Stimulated activated CD8-positive, alpha-beta memory T cell treated with anti-CD3 and anti-CD28 coated beads, Interleukin-4, amount 100 ng/mL, for 48 hours (primary cell): ENCODE measurements around the gene HAND1.

Experiments used
- DNase-seq: peaks from one replicate; pipeline ENCODE4 v3.0.0-alpha.2; 2020

The HAND1 gene

DNA sequence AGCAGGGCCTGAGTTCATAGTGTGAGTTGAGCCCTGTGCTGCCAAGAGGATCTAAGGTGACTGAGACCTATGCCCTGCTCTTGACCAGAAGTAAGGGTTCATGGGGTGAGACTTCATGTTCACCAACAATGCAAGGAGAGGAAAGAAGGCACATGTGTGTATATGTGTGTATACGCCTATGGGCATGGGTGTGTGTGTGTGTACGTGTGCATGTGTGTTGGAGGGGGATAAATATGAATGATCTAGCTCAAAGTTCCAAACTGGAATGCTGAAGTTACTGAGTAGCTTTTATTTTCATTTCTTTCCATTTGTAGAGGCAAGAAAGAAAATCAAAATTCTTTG is 25.6 kb upstream of the HAND1 start:
- DNase-seq, result no peak

DNA sequence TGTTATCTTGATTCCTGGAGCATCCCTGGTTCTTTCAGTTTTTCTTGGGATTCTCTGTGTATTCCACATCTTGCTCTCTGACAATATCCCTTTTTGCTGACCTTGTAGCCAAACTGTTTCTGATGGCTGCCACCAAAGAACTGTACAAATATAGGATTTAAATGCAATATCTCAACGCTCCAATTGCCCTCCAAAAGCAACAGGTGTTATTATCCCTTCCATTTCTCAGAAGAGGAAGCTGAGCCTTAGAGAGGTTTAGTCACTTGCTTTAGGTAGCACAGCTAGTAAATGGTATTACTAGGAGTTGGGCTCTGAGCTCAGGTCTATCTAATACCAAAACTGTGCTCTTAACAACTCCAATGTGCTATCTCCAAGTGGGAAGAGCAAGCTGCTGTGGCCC is 24.2 kb upstream of the HAND1 start:
- DNase-seq, result no peak

DNA sequence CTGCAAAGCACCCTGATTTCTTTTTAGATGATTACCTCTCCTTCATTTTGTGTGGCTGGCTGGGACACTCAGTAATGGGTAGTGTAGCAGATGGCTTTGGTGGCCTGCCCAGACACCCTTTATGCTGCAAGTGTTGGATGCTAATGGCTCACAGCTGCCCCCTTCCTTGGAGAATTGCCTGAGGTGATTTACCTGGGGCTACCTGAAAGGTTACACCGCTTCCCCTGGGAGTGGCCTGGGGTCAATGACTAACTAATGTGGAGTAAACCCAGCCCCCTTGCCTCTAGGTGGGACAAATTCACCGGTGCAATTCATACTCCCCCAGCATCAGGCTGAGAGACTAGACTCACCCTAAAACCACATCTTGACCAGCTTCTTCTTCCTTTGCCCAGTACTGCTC is 23.5 kb upstream of the HAND1 start:
- DNase-seq, result no peak

DNA sequence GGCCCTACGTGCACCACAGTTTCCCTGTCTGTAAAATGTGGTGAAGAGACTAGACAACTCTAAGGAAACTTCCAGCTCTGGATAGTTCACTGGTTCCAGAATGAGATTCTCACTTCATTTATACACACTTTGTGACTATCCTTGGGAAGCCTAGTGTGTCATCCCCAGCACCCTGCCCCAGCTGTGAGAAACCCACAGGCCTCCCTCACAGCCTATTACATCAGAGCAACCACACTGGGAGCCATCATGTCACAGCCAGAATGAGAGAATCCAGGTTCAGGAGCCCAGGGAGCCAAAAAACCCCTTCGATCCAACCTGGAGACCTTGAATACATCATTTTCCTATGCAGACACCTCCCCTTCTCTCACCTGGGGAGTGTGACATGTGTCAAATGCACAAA is 21.0 kb upstream of the HAND1 start:
- DNase-seq, result no peak

DNA sequence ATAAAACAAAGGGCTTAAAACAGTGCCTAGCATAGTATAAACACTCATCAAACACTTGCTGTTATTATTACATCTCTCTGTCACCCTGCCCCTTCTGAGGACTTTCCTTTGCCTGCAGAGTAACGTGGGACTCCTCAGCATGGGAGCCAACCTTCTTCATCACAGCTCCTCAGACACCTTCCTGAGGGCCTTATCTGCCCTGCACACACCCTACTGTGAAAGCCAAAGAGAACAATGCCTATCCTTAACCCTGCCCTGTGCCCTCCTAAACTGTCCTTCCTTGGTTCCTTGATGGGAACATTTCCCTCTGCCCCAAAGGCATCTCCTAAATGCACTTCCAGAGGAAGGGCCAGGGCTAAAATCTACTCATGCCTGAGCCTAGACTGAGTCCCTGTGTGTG is 20.6 kb upstream of the HAND1 start:
- DNase-seq, result no peak

DNA sequence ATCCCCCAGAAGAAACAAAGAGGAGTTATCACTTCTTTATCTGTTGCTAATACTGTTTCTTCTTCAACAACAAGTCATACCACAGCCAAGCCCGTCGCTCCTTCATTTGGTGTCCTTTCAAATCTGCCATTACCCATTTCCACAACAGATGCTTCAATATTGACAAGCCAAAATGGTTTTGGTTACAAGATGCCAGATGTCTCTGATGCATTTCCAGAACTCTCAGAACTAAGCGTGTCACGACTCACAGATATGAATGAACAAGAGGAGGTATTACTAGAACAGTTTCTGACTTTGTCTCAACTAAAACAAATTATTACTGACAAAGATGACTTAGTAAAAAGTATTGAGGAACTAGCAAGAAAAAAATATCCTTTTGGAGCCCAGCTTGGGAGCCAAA is 16.0 kb upstream of the HAND1 start:
- DNase-seq, result no peak

DNA sequence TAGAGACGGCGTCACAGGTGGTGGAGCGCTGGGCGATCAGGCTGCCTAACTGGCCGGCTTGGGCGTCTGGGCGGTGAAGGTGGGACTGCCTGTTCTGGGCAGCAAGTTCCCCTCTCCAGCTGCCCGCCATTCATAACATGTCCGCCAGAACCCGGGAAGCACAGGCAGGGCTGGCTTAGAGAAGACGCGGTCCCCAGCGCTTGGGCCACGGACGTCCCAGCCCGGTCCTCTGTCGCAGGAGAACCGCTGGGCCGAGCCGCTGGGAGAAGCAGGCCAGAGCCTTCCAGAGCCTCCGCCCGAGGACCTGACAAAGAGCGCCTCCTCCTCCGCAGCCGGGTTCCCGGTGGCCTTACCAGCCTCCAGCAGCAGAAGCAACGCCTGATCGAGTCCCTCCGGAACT is 15.2 kb upstream of the HAND1 start:
- DNase-seq, result no peak

DNA sequence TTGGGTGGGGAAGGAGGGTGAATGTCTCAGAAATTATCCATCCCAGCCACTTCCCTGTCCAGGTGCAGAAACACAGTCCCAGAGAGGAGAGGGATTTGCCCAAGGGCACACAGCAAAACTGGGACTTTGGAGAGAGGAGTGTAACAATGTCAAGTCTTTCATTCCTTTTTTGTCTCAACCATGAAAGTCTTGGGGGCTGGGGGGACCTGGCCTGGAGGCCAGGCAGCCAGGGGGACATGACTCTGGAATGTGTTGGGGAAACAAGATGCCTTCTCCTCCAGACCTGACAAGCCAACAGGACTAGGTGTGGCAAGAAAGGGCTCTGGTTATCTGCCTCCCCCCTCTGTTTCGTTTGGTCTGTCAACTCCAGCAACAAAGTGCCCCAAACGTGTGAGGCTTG is 13.9 kb upstream of the HAND1 start:
- no peak for DNase-seq

DNA sequence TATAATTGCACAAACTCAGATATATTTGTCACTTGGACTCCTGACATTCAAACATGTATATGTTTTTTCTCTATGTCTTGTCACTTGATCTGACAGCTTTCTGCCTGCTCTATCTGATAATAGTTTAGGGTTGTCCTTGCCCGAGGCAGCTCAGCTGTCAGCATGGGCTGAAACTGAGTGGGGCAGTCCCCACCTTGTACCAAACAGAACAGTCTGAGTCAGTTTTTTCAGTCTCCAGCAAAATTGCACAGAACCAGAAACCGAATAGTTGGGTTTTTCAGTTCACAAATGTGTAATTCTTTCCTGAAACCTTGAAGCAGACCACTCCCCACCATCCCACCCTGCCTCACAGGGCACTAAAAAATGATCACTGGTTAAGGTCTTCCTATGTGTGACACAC is 9.5 kb upstream of the HAND1 start:
- peak; percentile 66 for DNase-seq

DNA sequence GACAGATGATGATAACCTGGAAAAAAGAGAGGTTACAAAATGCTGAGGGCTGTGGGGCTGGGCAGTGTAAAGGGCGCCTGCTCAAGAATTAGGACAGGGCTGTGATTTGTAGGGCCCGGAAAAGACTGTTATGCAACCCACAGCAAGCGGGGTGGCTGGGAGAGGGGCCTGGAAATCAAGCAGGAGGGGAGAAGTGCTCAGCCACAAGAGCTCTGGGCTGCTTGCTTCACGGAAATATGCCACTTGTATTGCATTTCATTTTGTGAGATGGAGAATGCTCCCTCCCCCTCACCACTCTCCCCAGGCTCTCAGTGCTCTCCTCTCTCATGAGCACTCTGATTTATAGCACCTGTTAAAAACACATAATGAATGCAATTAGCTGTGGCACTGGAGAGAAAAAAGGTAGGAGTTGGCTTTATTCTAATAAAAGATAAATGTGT is 8.4 kb upstream of the HAND1 start:
- DNase-seq, result no peak

DNA sequence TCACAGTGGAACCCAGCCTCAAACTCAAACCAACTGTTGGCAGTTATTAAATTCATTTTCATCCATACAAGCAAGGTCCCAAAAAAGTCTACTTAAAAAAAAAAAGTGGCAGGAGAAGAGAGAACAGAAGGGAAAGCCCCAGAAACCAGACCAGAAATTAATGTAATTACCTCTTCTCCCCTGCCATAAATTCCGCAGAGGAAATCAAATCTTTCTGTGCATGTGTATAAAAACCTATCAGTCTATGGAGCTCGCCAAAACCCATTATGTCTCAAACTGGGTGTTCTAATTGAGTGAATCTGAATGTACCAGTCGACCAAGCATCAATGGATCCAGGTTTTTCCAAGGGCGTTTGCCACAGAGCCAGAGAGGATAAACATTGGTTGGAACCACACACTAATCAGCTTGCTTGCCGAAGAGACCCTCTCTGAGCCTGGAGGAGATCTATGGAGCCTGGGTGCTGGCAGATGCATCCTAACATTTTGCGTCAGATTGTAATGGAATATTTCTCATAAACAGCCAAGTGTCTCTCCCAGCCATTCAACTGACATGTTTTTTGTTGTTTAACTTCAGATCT is 7.9 kb upstream of the HAND1 start:
- no peak for DNase-seq

DNA sequence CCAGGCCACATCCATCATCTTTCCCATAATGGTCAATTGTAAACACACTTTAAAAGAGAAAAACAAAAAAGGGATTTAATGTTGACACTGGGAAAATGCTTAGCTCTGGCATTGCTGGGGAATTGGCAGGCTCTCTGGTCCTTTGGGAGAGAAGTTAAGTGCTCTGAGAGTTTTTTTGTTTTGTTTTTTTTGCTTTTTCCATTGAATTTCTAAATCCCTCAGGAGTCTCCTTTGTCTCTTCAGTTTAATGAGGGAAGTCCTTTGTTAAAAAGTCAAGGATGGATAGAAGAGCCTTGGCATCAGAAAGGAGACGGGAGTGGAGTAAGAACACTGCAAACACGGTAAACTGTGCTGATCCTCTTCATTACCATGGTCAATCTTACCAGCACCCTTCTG is 7.1 kb upstream of the HAND1 start:
- no peak for DNase-seq

DNA sequence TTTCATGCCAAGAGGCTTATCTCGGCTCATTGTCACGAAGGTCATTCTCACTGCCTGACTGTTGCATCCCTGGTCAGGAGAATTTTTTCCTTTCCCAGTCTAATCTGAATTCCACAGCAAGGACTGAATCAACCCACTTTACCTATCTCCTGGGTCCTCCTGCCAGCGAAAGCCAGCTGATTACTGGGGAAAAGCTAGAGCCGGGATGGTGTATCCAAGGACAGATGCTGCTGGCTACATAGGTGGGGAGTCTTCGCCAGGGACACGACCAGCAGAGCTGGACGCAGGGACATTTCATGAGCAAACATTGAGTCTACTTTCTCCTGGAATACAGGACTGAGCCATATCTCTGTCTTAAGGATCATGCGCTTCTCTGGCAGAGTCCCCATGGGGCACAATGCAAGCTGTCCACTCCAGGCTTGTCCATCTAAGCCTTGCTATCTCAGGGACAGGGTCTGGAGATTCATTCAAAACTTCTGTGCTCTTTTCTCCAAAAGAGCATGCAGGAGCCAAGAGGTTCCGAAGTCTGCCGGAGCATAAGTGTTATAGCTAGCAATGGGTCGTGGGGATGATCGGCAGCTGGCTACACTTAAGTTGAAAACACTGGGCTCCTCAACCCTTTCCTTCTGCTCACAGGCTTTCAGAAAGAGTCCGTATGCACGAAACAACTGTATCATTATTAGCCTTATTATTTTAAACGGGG is 6.5 kb upstream of the HAND1 start:
- DNase-seq, result no peak

DNA sequence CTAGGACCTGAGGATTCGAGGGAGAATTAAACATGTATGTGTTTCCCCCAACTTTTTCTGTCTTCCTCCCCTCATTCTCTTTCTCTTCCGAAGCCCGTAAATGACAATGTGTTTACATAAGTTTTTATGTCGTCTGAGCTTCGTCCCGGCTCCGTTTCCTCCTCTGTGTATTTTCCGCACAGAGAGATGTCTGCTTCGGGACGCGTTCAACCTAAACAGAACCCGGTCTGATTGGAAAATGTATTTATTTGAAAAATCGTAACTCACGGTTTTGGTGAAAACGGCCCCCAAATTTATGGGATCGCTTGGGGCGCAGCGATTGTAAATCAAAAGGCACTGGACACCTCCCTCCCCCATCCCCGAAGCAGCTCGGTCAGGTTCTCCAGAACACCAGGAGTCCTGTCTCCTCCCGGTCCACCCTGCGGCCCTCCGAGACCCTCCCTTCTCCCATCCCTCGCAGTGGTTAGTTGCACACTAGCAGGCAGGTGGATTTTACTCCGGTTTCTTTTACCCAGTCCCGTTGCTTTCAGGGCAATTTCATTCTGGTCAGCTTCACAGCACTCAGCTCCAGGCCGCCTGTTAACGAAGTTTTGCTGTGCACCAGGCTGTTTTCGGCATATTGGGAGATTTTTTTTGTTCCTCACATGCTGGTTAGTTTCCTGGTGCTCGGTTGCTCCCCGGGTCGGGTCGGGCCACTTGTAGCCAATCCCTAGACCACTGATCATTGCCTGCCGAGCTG is 5.8 kb upstream of the HAND1 start:
- no peak for DNase-seq

DNA sequence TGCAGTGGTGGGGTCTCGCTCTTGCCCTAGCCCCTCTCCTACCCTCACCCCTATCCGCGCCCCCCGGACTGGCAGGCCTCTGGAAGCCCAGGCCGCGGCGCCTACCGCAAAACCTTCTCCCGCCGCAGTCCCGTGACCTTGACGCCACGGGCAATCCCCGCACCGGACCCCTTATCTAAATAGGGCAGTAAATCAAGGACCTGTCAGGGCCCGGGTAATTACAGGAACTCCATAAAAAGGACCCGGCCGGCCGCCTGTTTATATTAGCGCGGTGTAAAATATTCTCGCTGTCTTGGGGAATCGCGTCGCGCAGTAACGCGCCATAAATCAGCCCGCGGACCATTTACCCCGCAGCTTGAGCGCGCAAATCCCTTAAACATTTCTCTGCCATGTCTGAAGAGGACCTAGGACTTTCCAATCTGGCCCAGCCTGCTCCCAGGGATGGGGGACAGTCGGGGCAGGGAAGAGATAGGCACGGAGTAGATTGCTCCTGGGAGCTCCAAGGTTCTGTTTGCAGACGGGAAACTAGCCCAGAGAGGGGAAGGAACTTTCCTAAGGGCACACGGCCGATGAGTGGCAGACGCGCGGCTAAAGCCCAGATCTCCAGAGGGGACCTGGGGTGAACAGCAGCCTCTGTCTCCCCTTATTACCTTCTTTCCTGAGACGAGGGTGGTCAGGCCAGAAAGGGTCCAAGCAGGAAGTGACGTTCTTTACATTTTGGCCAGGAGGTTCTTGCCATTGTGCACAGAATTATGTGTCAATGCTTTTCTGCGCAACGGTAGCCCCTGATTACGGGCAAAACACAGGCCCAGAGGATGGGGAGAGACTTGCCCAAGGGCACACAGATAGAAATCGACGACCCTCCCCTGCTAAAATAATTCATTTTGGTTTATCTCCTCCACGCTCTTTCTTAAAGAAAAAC is 4.8 kb upstream of the HAND1 start:
- DNase-seq, result no peak

DNA sequence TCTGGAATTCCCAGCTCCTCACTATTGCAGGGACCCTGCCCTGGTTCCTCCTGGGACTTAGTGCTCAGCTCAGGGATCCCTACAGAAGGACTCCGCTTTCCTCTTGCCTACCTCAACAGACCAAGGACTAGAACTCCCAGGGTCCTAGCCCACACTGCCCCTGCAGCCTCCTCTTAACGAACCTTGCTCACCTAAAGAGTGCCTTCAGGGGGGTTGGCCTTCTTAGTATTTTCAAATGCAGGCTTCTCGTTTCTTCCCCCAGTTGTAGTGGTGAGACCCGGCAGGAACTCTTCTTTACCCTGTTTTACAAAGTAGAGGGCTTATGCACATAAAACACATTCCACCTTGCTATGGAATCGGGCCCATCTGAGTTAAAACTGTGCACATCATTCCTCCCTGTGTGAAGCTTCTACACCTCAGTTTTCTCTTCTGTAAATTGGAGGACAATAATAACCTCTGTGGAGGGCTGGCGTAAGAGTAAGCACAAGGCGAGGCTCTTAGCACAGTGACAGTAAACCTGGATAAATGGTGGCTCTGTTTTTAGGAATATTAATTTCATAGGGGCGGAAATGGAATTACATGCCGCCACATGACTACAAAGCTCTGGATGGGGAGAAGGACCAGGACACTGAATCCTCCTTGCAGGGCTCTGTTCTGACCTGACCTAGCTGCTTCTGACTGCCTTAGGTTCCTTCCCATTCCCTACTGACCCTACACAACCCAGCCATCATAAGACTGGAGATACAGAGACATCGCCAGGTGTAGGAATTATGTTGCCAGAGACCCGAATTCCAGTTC is 3.8 kb upstream of the HAND1 start:
- no peak for DNase-seq

DNA sequence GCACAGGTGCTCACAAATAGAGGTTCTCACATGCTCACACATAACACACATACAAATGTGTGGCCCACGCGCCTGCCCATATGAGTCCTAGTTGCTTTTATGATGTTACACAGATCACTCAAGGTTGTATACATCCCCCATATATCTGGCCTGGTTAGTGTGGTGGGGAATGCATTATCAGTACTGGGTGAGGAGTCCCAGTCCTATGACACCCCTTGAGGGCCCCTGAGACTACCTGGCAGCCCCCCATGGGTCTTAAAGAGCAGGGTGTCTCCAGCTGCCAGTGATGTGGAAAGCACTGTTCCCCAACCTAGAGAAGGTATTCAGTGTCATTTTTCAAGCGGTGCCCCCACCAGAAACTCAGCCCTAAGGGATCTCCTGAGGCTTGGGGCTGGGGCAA is 2.8 kb upstream of the HAND1 start:
- no peak for DNase-seq

DNA sequence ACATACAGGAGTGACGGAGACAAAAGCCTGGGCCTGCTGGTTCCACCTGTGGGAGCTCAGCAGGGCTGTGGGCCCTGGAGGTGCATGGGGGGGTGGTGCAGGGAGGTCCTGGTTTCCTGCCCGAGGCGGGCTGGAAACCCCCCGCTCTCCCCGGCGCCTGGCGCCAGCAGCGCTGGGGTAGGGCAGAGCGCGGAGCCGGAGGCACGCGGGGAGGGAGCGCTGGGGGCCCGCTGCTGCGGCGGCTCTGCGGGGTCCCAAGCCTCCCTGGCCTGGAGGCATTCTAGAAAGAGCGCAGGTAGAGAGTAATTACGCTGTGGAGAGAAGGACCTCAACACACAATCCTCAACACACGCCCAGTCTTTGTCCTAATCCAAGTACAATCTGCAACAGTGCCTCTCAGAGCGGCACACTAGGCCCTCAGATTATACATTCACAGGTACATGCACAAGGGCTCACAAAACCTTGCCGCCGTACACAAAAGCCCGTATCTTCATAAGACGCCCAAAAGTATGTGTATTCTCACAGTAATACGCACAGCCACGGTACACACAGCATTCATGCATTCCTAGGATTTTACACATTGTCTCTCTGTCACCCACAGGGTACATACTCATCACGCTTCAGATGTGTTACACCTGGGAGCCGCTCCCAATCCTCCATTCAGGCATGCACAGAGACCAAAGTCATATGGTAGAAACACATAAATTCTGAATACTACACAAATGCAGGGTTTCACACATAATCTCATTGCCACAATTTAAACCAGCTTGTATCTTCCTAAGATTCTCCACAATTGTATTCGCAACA is 2.1 kb upstream of the HAND1 start:
- no peak for DNase-seq

DNA sequence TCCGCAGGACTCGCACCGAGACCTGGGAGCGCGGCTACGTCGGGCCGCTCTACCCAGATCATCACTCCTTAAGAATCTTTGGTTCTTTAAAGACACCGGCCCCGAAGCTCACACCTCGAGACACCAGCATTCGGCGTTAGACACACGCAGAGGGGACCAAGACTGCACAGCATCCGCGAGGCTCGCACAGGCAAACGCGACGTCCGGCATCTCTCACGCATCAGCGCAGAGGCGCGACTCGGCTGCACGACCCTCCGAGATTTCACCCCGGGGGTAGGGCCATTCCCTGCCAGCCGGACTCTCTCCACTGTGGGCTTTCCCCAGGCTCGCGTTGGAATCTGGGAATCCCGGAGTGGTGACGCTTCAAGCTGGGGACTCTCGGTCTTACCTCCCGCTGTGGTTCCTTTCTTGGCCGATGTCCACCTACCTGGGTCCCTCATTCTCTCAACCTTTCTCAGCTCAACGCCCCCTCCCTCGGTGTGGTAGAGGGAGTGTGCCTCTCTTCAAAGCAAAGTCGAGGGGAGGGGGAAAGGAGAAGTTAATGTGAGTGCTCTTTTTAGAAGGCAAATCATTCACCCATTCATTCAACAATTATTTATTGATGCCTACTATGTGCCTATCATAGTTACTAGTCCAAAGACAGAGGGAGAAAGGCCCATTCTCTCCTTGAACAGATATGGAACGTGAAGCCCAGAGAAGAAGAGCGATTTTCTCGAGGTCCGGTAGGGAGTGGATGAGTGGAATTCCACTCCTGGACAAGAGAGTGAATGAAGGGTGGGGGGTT is 1.3 kb upstream of the HAND1 start:
- DNase-seq, result no peak

DNA sequence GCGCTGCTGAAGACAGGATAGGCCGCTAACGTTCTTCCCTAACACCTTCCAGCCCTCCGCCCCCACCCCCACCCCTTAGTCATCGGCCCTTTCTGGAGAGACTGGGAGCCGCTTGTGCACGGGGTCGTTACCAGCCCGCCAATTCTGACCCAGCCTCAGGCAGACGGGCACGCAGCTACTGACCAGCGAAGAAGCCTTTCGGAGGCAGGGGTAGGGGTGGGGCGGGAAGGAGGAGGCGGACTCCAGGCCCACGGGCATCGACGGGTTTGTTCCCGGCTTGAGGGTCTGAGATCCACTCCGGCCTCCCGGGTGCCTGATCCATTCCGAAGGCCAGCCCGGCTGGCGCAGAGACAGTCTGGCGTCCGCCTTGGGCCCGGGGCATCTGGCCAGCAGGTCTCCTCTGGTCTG is 729 bp upstream of the HAND1 start:
- no peak for DNase-seq
